22Rv1 (cell line): Measurements from ENCODE around the gene POU2F1.

Experiments used
- ZFX ChIP-seq: fragments of 450-650 bp; IDR thresholded peaks from 2 replicates; pipeline ENCODE4 v1.6.1; 2017; ENCODE audit warnings: antibody characterized with exemption, borderline replicate concordance
- TF ChIP-seq, protein P1 (sequence below): fragments of 450-650 bp; IDR thresholded peaks from 2 replicates; pipeline ENCODE4 v1.5.1; 2017; ENCODE audit warnings: mild to moderate bottlenecking

DNA sequence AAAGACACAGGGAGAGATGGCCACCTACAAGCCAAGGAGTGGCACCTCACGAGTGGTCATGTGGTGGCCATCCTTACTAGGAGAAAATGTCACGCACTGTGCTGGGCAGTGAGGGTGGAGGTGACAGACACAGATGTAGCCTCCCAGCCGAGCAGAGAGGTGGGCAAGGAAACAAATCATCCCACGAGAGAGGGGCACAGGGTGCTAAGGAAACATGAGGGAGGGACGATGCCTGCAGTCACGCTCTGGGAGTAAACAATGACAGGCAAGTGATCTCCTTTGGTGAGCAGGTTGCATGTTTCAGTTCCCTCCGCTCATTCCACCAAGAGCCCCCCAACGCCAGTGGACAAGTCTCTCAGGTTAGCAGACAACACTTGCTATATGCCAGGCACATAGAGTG is 231.8 kb downstream of the POU2F1 start:
- TF ChIP-seq, protein P1, sequence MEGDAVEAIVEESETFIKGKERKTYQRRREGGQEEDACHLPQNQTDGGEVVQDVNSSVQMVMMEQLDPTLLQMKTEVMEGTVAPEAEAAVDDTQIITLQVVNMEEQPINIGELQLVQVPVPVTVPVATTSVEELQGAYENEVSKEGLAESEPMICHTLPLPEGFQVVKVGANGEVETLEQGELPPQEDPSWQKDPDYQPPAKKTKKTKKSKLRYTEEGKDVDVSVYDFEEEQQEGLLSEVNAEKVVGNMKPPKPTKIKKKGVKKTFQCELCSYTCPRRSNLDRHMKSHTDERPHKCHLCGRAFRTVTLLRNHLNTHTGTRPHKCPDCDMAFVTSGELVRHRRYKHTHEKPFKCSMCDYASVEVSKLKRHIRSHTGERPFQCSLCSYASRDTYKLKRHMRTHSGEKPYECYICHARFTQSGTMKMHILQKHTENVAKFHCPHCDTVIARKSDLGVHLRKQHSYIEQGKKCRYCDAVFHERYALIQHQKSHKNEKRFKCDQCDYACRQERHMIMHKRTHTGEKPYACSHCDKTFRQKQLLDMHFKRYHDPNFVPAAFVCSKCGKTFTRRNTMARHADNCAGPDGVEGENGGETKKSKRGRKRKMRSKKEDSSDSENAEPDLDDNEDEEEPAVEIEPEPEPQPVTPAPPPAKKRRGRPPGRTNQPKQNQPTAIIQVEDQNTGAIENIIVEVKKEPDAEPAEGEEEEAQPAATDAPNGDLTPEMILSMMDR, result no peak
- no peak for TF ChIP-seq ZFX
